Measurements from ENCODE around the gene DISP3.
A peak's percentile ranks its signal among the peaks of the same experiment; 100 is the strongest.

The DISP3 gene

DNA sequence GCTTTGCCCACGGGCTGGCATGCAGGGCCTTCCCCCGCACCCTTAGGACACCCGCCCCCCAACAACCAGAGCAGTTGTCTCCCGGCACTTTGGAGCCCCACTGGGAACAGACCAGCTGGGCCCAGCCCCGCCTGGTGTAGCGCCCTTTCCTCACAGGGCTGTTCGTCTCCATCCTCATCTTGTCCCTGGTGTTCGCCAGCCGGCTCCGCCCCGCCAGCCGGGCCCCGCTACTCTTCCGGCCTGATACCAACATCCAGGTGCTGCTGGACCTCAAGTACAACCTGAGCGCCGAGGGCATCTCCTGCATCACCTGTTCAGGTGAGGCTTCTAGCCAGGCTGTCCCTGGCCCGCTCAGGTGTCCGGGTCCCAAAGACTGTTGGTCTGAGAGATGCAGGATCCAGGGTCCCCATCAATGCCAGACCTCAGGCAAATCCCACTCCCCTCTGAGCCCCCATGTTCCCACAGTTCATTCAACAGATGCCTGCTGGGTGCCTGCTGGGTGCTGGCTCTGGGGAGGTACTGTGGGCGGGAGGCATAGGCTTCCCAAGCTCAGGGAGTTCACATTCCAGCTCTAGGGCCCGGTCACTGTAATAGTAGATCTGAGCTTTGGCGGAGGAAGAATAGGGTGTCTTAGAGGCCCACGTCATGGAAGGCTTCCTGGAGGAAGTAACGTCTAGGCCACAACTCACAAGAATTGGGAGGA is 41.7 kb downstream of the DISP3 start:
- no peak overlapping the region for H3K4me3 Mint-ChIP-seq
- peaks cover 3% of the 10 kb centered on the region for H3K27me3 Mint-ChIP-seq
- no peaks in the 10 kb centered on the region for H3K36me3 Mint-ChIP-seq
- no peak overlapping the region for H3K27ac Mint-ChIP-seq
- H3K9me3 Mint-ChIP-seq = no peaks in the 10 kb centered on the region
- DNase-seq = peak; percentile 13
- no peaks in the 10 kb centered on the region for H3K4me1 Mint-ChIP-seq
- CTCF ChIA-PET = no interaction called here

DNA sequence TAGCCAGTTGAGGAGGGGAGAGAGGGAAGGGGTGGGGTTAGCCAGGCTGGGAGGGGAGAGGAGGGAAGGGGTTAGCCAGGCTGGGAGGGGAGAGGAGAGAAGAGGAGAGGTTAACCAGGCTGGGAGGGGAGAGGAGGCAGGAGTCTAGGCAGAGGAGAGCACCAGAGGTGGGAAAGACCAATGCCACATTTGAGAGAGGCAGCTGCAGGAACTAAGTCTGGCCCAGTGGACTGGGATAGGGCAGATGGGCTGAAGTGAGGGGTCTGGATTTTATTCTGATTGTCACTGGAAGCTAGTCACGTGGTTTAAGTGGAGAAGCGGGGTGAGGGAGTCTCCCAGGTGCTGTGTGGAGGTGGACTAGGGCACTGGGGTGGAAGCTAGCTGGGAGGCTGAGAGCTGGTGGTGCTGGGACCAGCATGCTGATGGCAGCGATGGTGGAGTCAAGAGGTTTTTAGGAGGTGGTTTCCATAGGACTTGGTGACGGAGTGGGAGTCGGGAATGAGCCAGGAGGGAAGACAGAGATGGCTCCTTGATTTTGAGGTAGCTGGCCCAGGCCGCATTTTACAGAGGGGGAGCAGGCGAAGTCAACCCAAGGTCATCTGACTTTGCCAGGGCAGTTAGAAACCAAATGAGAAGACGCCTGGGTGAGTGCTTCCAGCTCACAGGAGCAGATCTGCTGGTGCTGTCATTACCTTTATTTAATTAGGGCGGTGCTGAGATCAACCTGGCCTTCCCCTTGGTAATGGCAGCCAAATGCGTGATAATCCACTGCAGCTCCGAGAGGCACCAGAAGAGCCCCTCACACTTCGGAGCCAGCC is 42.8 kb downstream of the DISP3 start:
- Mint-ChIP-seq H3K27ac (no peak overlapping the region), H3K4me3 (no peak overlapping the region), H3K4me1 (no peaks in the 10 kb centered on the region), H3K9me3 (no peaks in the 10 kb centered on the region), H3K27me3 (peaks cover 3% of the 10 kb centered on the region), H3K36me3 (no peaks in the 10 kb centered on the region)
- CTCF ChIA-PET = no interaction called here
- DNase-seq = no peak

- H3K9me3 Mint-ChIP-seq = no peaks in the 10 kb centered on the region
- peak; percentile 14 for DNase-seq
- H3K36me3 Mint-ChIP-seq = no peaks in the 10 kb centered on the region
- CTCF ChIA-PET = no interaction called here
- no peak overlapping the region for H3K4me3 Mint-ChIP-seq
- H3K4me1 Mint-ChIP-seq = no peaks in the 10 kb centered on the region
- no peak overlapping the region for H3K27ac Mint-ChIP-seq
- H3K27me3 Mint-ChIP-seq = peaks cover 3% of the 10 kb centered on the region
Observed at GRCh38 chr1:11522400-11523235, 43.7 kb downstream of the DISP3 start.

DNA sequence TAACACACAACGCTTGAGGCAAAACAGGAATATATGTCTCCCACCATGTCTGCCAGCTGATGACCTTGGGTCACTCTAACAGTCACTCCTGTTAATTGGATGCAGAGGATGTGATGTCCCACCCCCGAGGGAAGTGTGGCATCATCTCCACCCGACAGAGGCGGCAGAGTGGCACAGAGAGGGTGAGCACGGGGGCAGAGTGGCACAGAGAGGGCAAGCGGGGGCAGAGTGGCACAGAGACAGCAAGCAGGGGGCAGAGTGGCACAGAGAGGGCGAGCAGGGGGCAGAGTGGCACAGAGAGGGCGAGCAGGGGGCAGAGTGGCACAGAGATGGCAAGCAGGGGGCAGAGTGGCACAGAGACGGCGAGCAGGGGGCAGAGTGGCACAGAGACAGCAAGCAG is 44.3 kb downstream of the DISP3 start:
- CTCF ChIA-PET = no interaction called here

GRCh38 chr1:11523746-11524464 is 45.0 kb downstream of the DISP3 start:
- Mint-ChIP-seq H3K27me3 (peaks cover 3% of the 10 kb centered on the region), H3K4me3 (no peak overlapping the region), H3K4me1 (no peaks in the 10 kb centered on the region), H3K27ac (no peak overlapping the region), H3K36me3 (no peaks in the 10 kb centered on the region), H3K9me3 (no peaks in the 10 kb centered on the region)
- peak; percentile 14 for DNase-seq
- CTCF ChIA-PET = no interaction called here

More for the DNA sequence above, 44.3 kb downstream of the DISP3 start:
- Mint-ChIP-seq H3K36me3 (no peaks in the 10 kb centered on the region), H3K4me1 (no peaks in the 10 kb centered on the region), H3K4me3 (no peak overlapping the region), H3K27me3 (peaks cover 3% of the 10 kb centered on the region), H3K27ac (no peak overlapping the region), H3K9me3 (no peaks in the 10 kb centered on the region)
- DNase-seq = peak; percentile 4

GRCh38 chr1:11524465-11525150 is 45.7 kb downstream of the DISP3 start:
- DNase-seq = peak; percentile 1
- H3K4me3 Mint-ChIP-seq = no peak overlapping the region
- no peaks in the 10 kb centered on the region for H3K9me3 Mint-ChIP-seq
- CTCF ChIA-PET = no interaction called here
- H3K4me1 Mint-ChIP-seq = no peaks in the 10 kb centered on the region
- peaks cover 3% of the 10 kb centered on the region for H3K27me3 Mint-ChIP-seq
- no peaks in the 10 kb centered on the region for H3K36me3 Mint-ChIP-seq
- no peak overlapping the region for H3K27ac Mint-ChIP-seq

DNA sequence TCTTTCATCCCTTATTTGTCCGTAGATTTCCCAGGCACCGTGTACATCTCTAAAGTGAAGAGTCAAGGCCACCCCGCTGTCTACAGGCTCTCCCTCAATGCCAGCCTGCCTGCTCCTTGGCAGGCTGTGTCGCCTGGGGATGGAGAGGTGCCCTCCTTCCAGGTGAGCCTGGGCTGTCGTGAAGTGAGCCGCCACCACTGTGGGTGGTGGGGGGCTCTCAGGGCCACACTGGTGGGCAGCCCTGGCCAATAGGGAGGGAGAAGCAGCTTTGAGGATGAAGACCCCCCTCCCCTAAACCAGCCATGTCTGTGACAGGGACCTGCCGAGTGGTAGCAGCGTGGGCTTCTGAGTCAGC is 46.2 kb downstream of the DISP3 start:
- Mint-ChIP-seq H3K4me1 (no peaks in the 10 kb centered on the region), H3K4me3 (no peak overlapping the region), H3K27ac (no peak overlapping the region), H3K36me3 (no peaks in the 10 kb centered on the region), H3K27me3 (peaks cover 3% of the 10 kb centered on the region), H3K9me3 (no peaks in the 10 kb centered on the region)
- no peak for DNase-seq
- CTCF ChIA-PET = no interaction called here

GRCh38 chr1:11525516-11525915 is 46.6 kb downstream of the DISP3 start:
- no peak for DNase-seq
- no peaks in the 10 kb centered on the region for H3K36me3 Mint-ChIP-seq
- no peaks in the 10 kb centered on the region for H3K4me1 Mint-ChIP-seq
- peaks cover 3% of the 10 kb centered on the region for H3K27me3 Mint-ChIP-seq
- CTCF ChIA-PET = no interaction called here
- H3K4me3 Mint-ChIP-seq = no peak overlapping the region
- H3K9me3 Mint-ChIP-seq = no peaks in the 10 kb centered on the region
- H3K27ac Mint-ChIP-seq = no peak overlapping the region

GRCh38 chr1:11526071-11526895 is 47.3 kb downstream of the DISP3 start:
- Mint-ChIP-seq H3K27ac (no peak overlapping the region), H3K4me1 (no peaks in the 10 kb centered on the region), H3K4me3 (no peak overlapping the region), H3K27me3 (no peaks in the 10 kb centered on the region), H3K9me3 (no peaks in the 10 kb centered on the region), H3K36me3 (no peaks in the 10 kb centered on the region)
- no peak for DNase-seq
- CTCF ChIA-PET = interaction anchor here (0.7 kb wide), 1 partner anchor 9 kb away, joined by 3 read pairs; no protein-coding TSS in a partner anchor

DNA sequence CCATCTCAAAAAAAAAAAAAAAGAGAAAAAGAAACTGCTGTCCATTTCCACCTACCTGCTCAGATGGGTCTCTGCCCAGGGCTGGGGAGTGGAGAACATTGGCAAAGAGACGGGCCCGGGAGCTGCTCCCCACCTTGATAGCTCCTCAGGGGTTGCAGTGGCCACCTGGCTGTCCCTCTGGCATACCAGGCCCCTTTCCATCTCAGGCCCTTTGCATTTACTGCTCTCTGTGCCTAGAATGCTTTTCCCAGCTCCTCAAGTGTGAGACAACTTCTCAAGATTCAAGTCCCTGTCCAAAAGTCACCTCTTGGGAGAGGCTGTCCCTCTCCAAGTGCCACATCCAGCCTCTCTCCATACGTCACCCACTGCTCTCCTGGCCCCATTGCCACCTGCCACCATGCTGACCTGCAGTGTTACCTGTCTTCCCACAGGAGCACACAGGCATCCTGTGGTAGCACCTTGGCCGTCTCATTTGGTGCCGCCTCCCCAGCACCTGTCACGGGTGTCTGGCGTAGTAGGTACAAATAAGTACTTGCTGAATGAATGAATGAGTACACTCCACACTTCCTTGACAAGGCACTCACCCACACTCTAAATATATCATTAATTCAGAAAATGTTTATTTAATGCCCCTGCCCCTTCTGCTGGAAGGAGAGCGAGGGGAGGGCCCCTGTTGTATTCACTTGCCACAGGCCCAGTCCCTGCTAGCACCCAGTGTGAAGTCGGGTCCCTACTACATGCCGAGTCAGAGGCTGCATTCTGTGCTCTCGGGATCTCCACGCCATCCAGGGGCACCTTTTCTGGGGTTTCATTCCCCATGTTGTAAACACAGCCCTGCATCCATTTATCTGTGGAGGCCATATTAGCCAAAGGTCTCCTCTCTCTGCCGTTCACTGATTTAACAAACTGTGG is 48.8 kb downstream of the DISP3 start:
- no peaks in the 10 kb centered on the region for H3K27me3 Mint-ChIP-seq
- DNase-seq = no peak
- H3K27ac Mint-ChIP-seq = no peak overlapping the region
- H3K9me3 Mint-ChIP-seq = no peaks in the 10 kb centered on the region
- no peak overlapping the region for H3K4me3 Mint-ChIP-seq
- CTCF ChIA-PET = no interaction called here
- no peaks in the 10 kb centered on the region for H3K4me1 Mint-ChIP-seq
- H3K36me3 Mint-ChIP-seq = no peaks in the 10 kb centered on the region

DNA sequence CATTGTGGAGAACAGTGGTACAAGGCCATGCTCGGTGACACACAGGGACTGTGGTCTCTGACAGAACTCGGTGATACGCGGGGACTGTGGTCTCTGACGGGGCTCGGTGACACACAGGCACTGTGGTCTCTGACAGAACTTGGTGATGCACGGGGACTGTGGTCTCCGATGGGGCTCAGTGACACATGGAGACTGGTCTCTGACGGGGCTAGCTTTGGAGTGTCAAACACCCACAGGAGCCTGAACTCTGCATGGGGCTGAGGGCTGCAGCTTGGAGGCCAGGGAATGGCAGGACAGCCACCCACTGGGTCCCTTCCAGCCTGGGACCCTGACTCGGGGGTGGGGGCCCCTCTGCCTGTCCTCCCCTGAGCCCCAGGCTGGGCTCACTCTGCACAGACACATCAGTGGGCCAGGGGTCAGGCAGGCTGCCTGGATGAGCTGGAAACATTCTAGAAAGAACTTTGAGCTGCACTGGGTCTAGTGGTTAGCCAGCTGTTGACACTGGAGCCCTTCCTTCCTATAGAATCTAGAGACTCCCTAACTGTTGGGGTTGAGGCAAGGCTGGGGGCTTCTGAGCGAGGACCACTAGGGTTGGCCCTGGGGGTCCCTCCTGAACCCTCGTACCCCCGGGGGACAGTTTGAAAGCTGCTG is 49.8 kb downstream of the DISP3 start:
- Mint-ChIP-seq H3K9me3 (no peaks in the 10 kb centered on the region), H3K4me1 (no peaks in the 10 kb centered on the region), H3K4me3 (no peak overlapping the region), H3K36me3 (no peaks in the 10 kb centered on the region), H3K27me3 (no peaks in the 10 kb centered on the region), H3K27ac (no peak overlapping the region)
- CTCF ChIA-PET = interaction anchor here (1.0 kb wide), 1 partner anchor 491 kb away, joined by 3 read pairs; no protein-coding TSS in a partner anchor
- DNase-seq = no peak

- CTCF ChIA-PET = interaction anchor here (1.0 kb wide), 1 partner anchor 492 kb away, joined by 3 read pairs; no protein-coding TSS in a partner anchor
- Mint-ChIP-seq H3K27ac (no peak overlapping the region), H3K36me3 (no peaks in the 10 kb centered on the region), H3K27me3 (no peaks in the 10 kb centered on the region), H3K4me3 (no peak overlapping the region), H3K9me3 (no peaks in the 10 kb centered on the region), H3K4me1 (no peaks in the 10 kb centered on the region)
- no peak for DNase-seq
Observed at GRCh38 chr1:11529330-11529729, 50.4 kb downstream of the DISP3 start.
